ENCODE measurements around the gene DLX5.

DNA sequence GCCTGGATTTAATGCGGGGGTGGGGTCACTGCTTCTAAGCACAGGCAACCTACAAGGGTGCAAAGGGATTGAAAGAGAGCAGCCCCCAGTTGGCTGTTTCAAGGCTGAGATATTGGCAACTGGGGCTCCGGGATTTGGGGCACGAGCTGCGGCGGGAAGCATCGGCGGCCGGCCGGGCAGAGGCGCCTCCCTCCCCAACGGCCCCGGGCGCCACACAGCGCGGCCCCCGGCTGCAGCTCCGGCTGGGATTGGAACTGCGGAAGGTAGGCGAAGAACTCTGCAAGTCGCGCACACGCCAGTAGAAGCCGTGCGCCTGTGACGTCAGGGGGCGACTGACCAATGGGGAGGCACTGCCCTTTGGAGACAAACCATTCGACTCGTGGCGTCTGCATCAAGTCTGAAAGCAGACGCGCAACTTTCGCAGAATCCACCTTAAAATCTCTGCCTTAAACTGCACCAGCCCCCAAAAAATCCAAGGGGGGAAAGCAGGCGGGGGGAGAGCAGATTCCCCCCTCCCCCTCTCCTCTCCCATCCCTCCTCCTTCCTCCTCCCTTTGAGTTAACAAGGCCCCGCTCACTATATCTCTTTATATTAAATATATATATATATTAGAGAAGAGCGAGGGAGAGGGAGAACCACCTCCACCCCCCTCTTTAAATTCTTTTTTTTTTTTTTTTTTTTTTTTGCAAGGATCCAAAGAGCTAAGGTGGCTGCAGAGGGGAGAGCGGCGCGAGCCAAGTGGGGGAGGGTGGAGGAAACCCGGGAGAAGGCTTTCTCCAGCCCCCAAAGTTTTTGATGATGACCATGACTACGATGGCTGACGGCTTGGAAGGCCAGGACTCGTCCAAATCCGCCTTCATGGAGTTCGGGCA lies 19.2 kb downstream of the DLX5 start, which contains the start of gene DLX6:
- TF ChIP-seq, protein P1, sequence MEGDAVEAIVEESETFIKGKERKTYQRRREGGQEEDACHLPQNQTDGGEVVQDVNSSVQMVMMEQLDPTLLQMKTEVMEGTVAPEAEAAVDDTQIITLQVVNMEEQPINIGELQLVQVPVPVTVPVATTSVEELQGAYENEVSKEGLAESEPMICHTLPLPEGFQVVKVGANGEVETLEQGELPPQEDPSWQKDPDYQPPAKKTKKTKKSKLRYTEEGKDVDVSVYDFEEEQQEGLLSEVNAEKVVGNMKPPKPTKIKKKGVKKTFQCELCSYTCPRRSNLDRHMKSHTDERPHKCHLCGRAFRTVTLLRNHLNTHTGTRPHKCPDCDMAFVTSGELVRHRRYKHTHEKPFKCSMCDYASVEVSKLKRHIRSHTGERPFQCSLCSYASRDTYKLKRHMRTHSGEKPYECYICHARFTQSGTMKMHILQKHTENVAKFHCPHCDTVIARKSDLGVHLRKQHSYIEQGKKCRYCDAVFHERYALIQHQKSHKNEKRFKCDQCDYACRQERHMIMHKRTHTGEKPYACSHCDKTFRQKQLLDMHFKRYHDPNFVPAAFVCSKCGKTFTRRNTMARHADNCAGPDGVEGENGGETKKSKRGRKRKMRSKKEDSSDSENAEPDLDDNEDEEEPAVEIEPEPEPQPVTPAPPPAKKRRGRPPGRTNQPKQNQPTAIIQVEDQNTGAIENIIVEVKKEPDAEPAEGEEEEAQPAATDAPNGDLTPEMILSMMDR (IDR thresholded peaks at IDR 0.05): no peak
- TF ChIP-seq POLR2AphosphoS5 (IDR thresholded peaks at IDR 0.05) (no peak), POLR2A (IDR thresholded peaks at IDR 0.05) (no peak)
